SKM-1 treated with dmso at 0.1 percent for 144 hours (cell line): Measurements from ENCODE around the gene SLC6A9.

Source experiments
- DNase-seq: peaks from one replicate; lab custom pipeline; 2025; ENCODE audit not compliant: unreplicated experiment; lab: John Stamatoyannopoulos, UW

The SLC6A9 gene

DNA sequence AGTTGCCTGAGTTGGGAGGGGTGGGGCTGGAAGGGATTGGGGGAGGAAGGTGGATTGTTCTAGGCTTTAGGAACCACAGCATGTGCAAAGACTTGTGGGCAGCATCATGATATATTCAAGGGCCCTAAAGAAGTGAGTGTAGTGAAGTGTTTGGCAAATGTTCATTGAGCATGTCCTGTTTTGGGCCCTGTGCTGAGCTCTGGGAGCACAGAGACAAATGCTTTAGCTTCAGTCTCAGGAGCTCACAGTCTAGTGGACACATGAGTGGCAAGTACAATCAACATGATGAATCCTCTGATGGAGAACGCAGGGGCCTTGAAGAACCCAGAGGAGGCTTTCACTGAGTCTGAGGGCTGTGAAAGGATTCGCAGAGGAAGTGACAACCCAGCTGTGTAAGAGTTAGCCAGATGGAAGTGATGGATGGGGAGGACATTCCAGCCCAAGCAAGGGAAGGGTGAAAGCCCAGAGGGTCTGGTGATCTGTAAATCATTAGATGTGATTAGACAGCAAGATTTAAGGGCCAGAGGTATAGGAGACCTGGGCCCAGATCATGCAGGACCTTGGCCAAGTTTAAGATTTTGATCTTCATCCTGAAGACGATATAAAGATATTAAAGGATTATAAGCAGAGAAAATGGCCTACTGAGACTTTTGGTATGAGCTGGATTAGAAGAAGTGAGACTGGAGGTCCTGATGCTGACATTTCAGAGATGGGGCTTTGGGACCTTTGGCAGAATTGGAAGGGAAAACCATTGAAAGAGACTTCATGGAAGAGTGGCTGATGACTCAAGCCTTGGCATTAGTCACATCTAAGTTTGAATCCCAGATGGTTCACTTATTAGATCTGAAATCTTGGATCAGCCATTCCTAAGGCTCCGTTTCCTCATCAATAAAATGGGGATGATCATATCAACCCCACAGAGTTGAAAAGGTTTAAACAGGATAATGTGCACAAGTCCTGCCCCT, 80.0 kb downstream of the SLC6A9 start:
- no peak for DNase-seq

DNA sequence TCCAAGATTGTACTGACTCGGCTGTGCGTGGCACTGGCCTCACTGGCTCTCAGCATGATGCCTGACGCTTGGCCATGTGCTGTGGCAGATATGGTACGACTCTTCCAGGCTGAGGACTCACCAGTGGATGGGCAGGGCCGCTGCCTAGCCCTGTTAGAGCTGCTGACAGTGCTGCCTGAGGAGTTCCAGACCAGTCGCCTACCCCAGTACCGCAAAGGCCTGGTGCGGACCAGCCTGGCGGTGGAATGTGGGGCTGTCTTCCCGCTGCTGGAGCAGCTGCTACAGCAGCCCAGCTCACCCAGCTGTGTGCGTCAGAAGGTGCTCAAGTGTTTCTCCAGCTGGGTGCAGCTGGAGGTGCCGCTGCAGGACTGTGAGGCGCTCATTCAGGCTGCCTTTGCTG, 81.6 kb downstream of the SLC6A9 start:
- no peak for DNase-seq

DNA sequence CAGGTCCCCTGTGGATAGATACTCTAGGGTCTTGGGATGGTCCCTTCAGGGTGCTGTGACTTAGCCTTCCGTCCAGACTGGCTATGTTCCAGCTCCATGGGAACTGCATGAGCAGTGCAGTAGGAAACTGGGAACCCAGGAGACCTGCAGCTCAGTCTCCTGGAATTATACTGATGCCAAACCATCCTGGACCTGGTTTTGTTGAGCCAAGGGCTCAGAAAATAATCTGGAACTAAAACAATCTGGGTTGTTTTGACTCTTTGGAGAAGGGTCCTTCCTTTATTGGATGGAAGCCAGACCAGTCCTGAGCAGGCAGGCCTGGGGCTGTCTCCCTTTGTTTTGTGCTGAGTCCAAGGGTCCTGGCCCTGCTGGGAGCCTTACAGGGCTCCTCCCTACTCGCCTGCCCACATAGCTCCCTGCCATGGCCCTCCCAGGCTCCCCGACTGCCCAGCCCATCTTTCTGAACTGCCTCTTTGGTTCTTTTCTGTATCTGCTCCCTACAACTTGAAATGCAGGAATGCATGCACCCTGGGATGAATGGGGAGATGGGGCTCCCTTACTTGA, 83.3 kb downstream of the SLC6A9 start:
- DNase-seq = no peak

DNA sequence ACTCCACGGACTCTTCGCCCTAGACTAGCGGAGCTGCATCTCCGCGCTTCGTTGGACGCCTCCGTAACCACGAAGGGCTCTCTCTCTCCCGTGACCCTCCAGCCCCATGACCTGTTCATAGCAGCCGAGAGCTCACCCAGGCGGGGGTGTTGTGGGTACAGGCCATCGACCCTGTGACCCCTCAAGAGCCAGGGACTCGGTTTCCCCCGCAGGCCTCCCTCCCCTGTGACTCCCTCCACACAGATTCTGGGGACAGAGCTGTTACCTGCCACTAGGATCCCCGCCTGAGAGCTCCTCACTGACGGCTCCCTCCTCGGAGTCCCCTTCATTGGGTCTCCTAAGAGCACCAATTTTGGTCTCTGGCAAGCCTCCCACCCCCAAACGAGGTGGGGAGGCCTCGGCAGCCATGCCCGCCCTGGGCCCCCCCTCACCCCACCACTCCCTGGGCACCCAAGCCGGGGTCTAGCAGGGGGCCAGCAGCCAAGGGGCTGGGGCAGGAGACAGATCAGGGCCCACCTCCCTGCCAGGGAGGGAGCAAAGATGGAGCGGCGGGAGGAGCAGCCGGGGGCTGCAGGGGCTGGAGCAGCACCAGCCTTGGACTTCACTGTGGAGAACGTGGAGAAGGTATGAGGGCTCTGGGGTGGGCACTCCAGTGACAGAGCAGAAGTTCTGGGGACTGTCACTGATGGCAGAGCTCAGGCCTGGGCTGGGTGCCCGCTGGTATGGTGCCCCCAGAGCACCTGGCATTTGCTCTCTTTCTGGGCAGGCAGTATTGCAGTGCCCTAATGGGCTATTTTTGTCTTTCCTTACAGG, 84.0 kb downstream of the SLC6A9 start:
- DNase-seq = no peak
